ENCODE measurements around the gene TMEM30A.

TMEM30A gene

DNA sequence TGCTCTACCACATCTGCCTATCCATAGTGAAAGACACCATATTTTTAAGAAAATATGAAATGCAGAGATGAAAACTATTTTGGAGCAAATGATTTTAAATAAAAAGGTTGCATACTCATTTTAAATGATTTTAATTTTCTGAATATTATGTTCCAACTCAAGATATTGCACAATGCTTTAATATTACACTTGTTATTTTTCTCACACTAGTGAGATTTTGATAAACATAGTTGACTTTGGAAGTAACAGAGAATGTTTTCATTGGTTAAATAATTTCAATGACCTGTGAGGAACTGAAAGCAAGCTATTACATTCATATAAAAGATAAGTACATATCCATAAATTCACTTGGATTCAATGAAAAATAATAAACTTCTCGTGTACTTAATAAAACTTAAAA, 7.2 kb upstream of the TMEM30A start:
- DNase-seq (ENCODE audit: low spot score), result no peak

DNA sequence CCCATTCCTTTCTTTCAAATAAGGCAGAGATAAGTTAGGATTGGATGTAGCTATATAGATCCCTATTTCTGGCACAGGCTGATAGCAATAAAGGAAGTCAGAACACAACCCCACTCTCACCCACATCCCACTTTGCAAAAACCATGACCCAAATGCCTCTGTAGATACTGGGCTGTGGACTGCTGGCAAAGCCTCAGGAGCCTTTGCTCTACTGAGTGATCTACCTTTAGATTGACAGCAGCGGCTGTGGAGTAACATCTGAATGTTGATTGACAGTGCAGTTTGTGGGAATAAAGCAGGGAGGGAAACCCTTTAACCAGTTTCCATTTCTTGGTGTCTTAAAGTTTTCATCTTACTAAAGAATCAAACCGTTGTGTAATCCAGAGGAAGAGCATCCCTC, 6.7 kb upstream of the TMEM30A start:
- DNase-seq (ENCODE audit: low spot score), result no peak

DNA sequence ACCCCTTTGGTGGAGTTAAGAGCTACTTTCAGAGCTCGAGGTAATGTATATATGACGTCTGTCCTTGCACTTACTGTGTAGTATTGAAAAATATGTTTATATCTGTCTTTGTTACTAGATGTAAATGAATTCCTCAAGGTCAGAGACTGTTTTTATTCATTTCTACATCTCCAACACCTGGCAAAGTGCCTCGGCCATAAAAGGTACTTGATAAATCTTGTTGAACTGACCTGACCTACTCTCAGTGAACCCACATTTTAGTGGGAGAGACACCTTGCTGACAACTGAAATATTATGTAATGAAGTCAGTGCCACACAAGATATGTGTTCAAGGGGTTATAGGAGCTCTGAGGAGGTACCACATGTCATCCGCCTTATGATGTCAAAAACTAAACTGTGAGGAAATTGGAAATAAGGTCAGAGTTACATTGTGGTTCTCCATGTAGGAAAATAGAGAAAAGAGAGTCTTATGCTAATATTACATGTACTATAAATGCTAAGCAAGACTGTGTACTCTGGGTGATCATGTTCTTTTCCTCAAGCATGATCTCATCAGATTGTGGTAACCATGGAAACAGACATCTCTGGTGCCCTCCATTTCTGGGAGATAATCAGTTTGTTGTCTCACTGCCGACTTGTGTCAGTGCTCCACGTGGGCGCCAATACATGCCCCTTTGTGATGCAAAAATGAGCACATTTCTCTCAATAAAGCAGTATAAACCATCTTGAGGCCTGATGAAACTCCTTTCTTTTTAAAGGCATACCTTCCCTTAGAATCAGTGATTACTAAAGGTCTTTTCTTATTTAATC, 5.7 kb upstream of the TMEM30A start:
- DNase-seq (ENCODE audit: low spot score), result no peak

DNA sequence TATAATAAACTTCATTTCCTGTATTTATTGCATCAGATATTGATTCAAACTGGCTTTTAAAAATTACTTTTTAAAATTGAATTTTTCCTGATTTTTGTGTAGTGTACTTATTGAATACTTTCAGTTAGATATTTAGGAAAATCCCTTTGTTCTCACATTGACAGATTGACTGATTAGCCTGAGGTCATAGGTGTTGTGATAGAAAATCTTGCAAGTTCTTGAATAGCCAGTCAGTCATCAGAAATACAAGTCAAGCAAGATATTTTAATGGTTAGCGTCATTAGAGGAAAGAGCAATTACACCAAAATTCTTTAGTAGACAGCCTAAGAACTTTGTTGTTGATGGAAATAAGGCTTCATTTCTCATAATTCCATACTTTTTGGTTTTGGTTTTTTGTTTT, 3.4 kb upstream of the TMEM30A start:
- no peak for DNase-seq (ENCODE audit: low spot score)

DNA sequence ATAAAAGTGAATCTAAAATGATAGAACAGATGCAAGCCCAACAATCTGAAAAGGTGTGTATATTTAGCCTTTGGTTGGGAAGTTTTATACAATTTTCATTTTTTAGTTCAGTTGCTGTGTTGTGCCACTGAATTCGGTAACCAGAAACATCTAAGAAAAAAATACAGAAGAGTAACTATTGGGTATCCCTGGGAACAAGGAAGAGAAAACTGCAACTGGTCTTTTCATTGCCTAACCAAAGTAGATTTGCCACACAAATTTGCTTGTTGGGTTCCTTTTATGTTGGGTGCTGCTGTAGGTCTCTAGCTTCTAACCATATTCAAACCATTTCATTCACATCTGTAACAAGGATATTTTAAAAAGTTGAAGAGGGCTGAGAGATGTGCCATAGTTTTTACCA, 2.8 kb upstream of the TMEM30A start:
- DNase-seq (ENCODE audit: low spot score), result no peak

DNA sequence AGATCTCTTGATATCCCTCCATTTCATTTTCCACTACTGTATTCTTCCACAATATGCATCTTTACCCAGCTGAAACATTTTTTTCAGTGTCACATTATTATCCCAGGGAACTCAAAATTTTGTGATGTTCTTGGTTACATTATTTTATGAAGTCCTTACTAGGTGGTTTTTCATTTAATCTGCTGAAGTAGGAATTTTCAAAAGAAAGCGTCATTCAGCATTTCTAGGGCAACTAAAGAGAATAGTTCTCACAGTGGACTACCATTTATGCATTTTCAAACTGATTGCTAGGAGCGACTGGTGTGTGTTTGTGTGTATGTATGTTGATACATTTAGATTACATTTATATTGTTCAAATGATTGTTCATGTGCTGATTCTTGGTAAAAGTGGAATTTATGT, 2.4 kb upstream of the TMEM30A start:
- DNase-seq (ENCODE audit: low spot score), result no peak

DNA sequence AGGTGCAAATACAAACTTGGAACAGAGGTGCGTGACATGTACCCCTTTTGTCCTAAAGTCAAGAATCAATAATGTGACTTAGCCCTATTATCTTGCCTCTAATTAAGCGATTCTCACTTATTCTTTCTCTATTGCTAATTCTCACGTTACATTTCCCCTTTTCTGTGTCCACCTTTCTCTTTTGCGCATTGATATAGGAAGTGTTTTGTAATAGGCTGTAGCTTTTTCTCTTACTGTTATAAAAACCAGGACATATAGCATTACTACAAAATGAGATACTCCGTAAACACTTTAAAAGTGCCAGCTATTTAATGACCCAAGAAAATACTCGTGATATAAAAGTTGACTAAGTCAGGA, 669 bp upstream of the TMEM30A start:
- peak; percentile 45 for DNase-seq (ENCODE audit: low spot score)

DNA sequence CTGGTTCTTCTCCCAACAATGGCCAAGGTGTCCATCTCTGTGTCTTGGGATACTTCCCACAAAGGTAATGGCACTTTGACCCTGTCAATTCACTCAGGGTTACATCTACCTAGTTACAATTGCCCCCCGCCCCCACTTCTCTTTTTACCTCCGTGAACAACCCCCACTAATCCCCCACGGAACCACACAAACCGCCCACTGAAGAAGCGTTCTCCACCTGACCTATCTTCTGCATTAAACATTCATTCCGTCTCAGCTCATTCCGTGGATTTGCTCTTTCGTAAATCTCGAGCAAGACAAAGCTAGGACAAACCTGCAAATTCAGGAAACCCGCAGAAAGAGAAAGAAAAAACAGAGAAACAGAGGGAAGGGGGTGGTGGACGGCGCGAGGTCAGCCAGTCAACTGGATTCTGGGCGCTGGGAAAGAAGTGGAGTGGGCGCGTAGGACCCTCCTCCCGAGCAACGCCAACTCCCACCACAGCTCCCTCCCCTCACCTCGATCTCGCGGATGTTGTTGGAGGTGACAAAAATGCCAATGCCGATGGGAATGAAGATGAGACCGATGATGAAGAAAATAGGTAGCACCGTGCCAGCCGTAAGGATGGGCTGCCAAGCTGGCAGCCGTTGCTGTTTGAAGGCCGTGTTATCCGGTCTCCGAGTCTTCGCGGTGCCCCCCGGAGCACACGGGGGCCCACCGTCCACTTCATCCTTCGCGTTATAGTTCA, 523 bp downstream of the TMEM30A start:
- DNase-seq (ENCODE audit: low spot score), result no peak

DNA sequence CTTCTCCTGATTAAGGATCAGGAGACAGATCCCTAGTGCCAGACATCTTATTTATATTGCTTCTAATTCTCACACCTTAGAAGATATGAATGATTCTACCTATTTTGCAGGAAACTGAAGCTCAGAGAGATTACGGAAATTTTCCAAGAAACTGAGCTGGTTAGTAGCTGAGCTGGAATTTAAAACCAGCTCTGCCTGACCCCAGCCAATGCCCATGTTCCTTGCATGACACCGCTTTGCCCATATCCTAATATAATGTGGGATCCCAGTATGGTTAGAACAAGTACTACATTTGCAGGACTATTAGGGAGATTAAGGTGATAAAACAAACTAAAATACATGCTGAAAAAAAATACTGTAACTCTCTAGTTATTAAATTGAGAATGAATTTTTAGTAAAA, 1.9 kb downstream of the TMEM30A start:
- DNase-seq (ENCODE audit: low spot score), result no peak

DNA sequence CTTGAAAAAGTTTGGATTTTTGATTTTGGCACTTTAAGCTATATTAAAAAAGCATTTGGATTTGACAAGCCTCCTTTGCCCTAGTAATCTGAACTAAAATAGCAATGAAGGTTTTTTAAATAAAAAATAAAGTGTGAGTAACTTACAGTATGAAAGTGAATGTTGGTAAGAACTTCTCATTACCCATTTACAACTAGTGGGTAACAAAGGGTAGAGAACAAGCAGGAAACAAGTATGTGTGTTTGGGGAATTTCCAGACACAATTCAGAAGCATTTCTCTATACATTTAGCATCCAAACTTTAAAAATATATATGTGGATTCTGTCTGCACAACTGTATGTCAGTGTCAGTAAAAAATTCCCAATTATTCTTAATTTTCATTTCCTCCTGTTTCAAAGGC, 2.9 kb downstream of the TMEM30A start:
- no peak for DNase-seq (ENCODE audit: low spot score)

DNA sequence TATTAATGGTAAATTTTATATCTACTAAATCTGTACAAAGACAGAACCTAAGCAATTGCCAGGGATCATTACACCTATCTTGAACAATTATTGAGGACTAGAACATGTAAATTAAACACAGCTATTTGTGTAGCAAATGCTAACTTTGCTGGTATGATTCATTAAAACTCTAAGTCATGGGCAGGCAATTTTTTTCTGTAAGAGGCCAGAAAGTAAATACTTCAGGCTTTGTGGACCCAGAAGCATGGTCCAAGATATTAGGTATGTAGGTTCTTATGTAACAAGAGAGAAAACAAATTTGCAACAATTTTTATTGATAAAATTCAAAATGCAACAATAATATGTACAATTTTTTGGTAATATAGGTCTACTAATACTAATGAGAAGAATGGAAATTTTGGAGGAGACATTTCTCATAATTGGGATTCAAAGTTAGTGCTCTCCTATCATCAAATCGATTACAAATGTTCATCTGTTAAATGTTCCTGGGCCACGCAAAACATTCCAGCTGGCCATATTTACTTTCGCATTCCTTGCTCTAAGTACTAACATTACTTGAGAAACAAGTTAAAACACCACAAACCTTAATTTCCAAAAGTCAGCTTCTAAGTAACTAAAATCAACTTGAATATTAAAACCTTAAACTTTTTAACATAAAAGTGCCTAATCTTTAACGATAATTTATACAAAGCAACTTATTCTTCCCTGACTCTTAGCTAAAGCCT, 4.3 kb downstream of the TMEM30A start:
- no peak for DNase-seq (ENCODE audit: low spot score)

DNA sequence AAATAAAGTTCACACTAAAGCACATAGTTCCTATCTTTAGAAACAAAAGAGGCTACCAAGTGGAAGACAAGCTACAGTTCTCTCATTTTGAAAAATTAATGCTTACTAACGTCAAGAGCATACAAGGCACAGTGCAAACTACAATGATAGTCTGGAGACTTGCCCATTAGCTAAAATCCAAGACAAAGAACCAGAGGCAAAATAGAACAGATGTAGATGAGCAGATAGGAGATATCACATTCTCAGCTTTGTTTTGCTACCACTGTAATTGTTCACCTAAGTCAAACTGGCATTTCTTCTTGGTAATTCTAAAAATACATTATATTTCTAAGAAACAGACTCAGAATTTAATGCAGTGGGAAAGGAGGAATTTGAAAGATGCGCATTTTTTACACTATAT, 5.2 kb downstream of the TMEM30A start:
- no peak for DNase-seq (ENCODE audit: low spot score)

DNA sequence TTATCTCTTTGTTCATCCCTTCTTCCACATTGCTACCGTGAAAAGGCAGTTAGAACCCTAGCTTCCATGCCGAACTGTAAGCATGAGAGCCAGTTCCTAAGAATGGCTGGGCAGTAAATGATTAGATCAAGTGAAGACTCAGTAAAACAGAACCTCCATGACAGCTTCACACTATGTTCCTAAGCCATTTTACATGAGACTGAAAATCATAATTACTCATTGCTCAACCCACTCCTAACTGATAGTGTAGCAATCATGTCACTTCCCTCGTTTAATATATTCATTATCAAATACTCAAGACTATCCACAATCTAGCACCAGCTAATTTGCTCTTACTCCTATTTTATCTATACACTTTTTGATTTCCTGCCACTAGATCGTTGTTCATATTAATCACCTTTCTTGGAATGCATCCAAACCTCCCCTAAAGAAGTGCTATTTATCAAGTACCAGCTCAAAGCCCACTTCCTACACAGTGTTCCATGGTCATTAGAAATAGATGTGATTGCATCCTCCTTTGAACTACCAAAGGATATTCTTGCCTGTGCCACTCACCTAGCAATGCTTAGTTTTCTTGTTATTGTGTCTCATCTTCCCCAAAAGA, 6.0 kb downstream of the TMEM30A start:
- peak; percentile 31 for DNase-seq (ENCODE audit: low spot score)

DNA sequence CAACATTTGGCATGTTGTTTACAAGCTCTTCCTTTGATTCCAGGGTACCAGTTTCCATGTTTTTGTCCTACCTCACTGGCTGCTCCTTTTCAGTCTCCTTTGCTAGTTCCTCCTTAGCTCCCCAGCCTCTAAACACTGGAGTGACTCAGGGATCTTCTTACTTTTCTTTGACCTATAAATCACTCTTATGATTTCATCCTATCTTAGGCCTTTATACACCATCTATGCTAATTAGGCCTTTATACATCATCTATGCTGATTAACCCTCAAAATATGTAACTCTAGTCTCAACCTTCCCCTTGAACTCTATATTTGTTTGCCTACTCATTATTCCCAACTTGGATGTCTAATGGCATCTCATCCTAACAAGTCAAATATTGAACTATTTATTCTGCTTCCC, 9.5 kb downstream of the TMEM30A start:
- DNase-seq (ENCODE audit: low spot score), result peak; percentile 94

DNA sequence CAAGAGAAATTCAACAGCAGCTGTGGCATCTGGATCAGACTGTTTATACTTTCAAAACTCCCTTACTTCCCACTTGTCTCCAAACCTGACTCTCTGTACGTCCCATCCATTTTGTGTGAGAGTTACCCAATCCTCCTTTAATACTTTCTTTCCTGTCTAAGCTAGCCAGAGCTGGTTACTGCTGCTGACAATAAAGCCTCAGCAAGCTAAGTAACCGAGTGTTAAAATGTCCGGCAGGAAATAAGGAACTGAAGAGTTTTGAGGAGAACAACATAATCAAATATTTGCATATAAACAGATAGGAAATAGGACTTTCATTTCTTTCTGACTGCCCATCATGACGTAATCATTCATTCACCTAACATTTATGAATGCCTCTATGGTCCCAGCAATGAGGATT, 11.6 kb downstream of the TMEM30A start:
- no peak for DNase-seq (ENCODE audit: low spot score)

DNA sequence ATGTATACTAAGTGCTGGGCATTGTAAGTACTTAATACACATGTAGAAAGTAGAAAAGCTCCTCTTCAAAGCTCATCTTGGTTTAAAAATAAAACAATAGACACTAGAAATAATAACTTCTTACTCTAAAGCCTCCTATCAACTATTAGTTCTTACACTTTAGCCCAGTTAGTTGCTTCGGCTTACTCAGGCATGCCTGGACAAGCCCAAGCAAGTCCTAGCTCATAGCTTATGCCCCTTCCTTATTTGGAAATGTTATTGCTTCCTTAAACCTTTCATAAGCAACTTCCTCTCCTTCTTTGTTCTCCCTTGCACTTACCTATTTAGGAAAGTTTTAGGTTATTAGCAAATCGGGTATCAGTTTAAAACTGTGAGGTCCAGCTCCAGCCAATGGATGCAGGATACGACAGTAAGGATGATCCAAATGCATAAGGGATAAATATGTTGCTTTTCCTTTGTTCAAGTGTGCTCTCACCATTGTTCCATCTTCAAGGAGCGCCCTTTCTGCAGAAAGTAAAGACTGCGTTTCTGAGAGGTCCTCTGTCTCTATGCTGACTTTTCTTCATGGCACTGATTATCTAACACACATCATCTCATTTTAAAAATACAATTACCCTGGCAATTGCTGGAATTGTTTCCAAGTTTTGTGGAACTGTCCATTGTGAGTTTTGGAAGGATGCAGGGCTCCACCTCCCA, 12.3 kb downstream of the TMEM30A start:
- peak; percentile 67 for DNase-seq (ENCODE audit: low spot score)

DNA sequence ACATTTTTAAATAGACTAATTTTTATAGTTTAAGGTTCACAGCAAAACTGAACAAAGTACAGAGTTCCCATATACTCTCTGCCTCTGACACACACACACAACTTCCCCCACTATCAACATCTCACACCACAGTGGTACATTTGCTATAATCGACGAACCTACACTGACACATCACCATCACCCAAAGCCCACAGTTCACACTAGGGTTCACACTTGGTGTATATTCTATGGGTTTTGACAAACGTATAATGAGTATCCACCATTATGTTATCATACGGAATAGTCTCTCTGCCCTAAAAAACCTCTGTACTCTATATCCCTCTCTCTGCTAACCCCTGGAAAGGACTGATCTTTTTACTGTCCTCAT, 15.6 kb downstream of the TMEM30A start:
- DNase-seq (ENCODE audit: low spot score), result no peak

DNA sequence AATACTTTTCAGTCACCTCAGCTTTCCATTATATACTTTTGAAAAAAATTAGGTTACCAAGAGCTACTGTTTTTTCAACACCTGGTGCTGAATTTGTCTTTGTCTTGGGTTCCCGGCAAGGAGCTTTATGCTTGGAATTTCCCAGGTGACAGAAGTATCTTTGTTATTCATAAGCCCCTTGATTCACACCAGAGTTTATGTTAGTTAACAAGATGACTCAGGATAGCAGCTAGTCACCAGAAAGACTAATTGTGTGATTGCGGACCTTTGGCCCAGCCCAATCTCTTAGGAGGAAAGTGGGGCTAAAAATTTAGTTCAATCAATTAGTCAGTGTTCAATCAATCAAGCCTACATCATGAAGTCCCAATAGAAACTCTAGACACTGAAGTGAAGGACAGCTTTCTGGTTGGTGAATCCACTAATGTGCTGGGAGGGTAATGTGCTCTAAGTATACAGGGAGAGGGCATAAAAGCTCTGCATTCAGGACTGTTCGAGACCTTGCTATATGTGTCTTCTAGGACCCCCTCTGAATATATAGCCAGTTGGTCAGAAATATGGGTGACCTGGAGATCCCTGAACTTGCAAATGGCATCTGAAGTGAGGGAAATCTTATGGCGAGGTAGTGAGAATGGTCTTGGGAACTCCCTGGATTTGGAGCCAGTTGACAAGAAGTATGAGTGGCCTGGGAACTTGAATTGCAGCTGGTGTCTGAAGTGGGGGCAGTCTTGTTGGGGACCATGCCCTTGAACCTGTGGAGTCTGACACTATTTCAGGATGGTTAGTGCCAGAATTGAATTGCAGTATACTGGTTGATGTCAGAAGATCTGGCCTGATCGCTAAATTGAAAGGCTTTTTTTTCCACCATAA, 16.2 kb downstream of the TMEM30A start:
- DNase-seq (ENCODE audit: low spot score), result peak; percentile 90

DNA sequence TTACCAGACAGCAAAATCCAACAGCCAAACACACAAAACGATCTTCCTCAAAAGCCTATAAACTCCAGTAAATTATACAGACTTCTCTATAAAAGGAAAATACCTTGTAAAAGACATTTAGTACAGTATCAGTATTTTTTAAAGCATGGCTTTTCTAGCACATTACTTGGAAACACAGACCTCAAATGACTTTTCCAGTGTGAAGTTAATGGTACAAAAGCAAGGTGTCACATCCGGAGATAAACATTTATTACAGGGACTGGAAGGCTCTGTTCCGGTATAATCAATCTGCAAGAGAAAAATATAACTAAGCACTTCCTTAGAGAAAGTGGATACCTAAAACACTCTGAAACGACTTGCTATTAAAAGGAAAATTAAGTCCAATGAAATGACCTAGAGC, 17.1 kb downstream of the TMEM30A start:
- peak; percentile 15 for DNase-seq (ENCODE audit: low spot score)

DNA sequence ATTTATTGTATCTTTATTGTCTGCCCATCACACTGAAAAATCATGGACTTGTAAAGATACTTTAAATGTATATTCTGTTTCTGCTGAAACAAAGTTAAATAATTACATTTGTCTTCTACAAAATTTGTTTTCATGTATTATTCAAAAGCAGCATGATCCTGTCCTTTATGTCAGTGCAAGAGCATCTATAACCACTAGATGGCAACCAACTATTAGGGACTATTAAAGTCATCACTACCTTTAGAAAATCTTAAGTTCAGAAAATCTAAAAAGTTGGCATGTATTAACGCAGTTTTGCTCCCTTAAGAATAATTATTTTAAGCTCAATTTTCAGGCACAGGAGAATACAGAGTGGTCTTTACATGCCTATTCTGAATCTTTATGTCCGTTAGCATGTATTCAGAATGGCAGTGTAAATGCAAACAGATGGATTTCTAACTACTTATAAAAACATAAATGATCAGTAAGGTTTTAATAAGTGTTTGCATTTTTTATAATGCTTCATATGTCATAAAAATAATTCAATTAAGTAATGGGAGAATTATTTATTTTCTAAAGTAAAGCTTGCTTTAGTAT, 17.8 kb downstream of the TMEM30A start:
- peak; percentile 59 for DNase-seq (ENCODE audit: low spot score)

DNA sequence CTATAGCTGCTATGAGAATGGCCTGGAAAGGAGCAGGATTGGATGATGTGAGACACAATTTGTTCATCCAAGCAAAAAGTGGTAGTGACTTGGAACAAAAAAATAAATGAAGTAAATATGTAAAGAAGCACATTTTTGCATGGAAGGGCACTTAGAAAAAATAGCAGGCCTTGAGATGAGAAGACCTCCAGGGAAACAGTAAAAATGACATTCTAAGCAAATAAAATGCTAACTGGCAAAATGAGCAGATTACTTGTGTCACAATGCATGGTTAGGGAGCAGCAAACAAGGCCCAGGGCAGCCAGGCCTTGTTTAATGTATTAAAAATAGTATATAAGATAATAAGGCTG, 21.2 kb downstream of the TMEM30A start:
- no peak for DNase-seq (ENCODE audit: low spot score)

All from kidney tubule cell (primary cell).